Heart left ventricle (tissue), 16 donors: Measurements from ENCODE around the gene MEN1. TPM values are rescaled to one million over a fixed set of nuclear protein-coding genes. Genes with fewer than 3 reads are reported as not detected.

ENCODE experiments used
- ATAC-seq, 4 donors: fragments of 200-7000 bp; cut with Tn5 transposase; one replicate each; pipeline ENCODE4 v1.9.1; 2020 to 2022; ENCODE audit warnings: moderate library complexity in 4 of 4, mild to moderate bottlenecking in 3 of 4, moderate number of reproducible peaks in 1 of 4
- DNase-seq, 5 donors: peaks; one replicate each; pipeline ENCODE4 v3.0.0-alpha.2; 2020
- H3K27ac ChIP-seq, 12 donors: fragments of 200-600 bp; sonication (generic) in 4 of 12; one replicate each; pipeline versions ENCODE4 v1.5.0 to v1.8.0; 2016 to 2022; ENCODE audit warnings: mild to moderate bottlenecking in 2 of 12
- H3K27me3 ChIP-seq, 9 donors: fragments of 200-600 bp; sonication (generic) in 2 of 9; one replicate each; pipeline versions ENCODE4 v1.5.1 to v1.8.0; 2016 to 2022; ENCODE audit warnings: mild to moderate bottlenecking in 3 of 9
- H3K36me3 ChIP-seq, 9 donors: fragments of 200-600 bp; sonication (generic) in 2 of 9; one replicate each; pipeline versions ENCODE4 v1.5.0 to v1.8.0; 2018 to 2022; ENCODE audit warnings: mild to moderate bottlenecking in 2 of 9
- H3K4me1 ChIP-seq, 12 donors: fragments of 200-600 bp; sonication (generic) in 4 of 12; one replicate each; pipeline versions ENCODE4 v1.5.0 to v1.8.0; 2016 to 2022; ENCODE audit warnings: mild to moderate bottlenecking in 3 of 12
- H3K4me3 ChIP-seq, 12 donors: fragments of 200-600 bp; sonication (generic) in 4 of 12; one replicate each; pipeline versions ENCODE4 v1.5.0 to v1.8.0; 2017 to 2022; ENCODE audit warnings: mild to moderate bottlenecking in 9 of 12, moderate library complexity in 4 of 12
- H3K9me3 ChIP-seq, 12 donors: fragments of 200-600 bp; sonication (generic) in 4 of 12; one replicate each; pipeline versions ENCODE4 v1.5.0 to v1.8.0; 2016 to 2022; ENCODE audit warnings: mild to moderate bottlenecking in 1 of 12
- CTCF ChIP-seq, 12 donors: fragments of 200-600 bp; sonication (generic) in 4 of 12; IDR thresholded peaks; one replicate each; pipeline versions ENCODE4 v1.5.0 to v1.8.0; 2018 to 2022; ENCODE audit warnings: antibody characterized with exemption in 12 of 12, mild to moderate bottlenecking in 5 of 12
- POLR2A ChIP-seq, 2 donors: fragments of 450-650 bp; IDR thresholded peaks; one replicate each; pipeline ENCODE4 v1.6.1; 2017; ENCODE audit warnings: antibody characterized with exemption in 2 of 2, mild to moderate bottlenecking in 2 of 2, moderate library complexity in 2 of 2
- WGBS, 4 donors: extraction: QIAGEN DNeasy Blood & Tissue Kit in 2 of 4; methylation state at CpG; one replicate each; pipeline versions ENCODE4 v1.1.5 to v1.1.7; 2013 to 2018; 5-methylcytosine and 5-hydroxymethylcytosine counted together
- intact Hi-C, 10 donors: fragments of 100-400 bp; cut with DNase I; formaldehyde crosslinking; loops; one replicate each; pipeline versions ENCODE4 v1.11.1 to v1.14.2; 2022
- polyA plus RNA-seq, 2 donors: library from polyadenylated mRNA; stranded (reverse); fragments of 200-250 nt; gene quantifications; one replicate each; pipeline ENCODE4 v1.2.3, GENCODE V29; 2013
- total RNA-seq, 9 donors: library from RNA; depleted of rRNA in 2 of 9; stranded (reverse); fragments of >200 nt in 2 of 9; fragmentation: NEBNext Ultra II Directional in 3 of 9; extraction: Animal tissue kit (Norgen Biotek cat#: 25700) in 3 of 9; gene quantifications; one replicate each; pipeline versions ENCODE4 v1.1.0 to v1.2.4, GENCODE V29; 2016 to 2023
- donor health status: ischemic (EF 13 %, LVEDD 7.1; RV severe dilation, severe dysfunction).
- donor health status: healthy with polysubstance abuse.
- donor health status: DM: no; HTN: yes; CAD: no.
- donor health status: DM: no; HTN: no; CAD: no.
- donor health status: ischemic (EF 25% LVEDD 6.9; RV normal size, moderate dysfunction).
- donor health status: ischemic (EF 25% LVEDD 5.7; RV mildly dilated, moderate dysfunction).
- donor health status: healthy.
- donor health status: DM: yes; HTN: yes; CAD: no.
- donor health status: ischemic (EF 35%, LVEDD 5.7; RV mildly dilated, moderate dysfunction).
- donor health status: nonischemic (EF 11% LVEDD 7.7; RV severe dilation, severe dysfunction).
- donor health status: DM: yes; HTN: yes; CAD: no.
- donor health status: PGD.
- donor health status: ischemic (EF 29% LVEDD 5.4; RV normal size, mild dysfunction).
- donor health status: nonischemic (EF 23%, LVEDD 6.1; RV moderate dilation, normal function).

The MEN1 gene
- total and polyA plus RNA-seq, 11 donors, result 6.6 to 15.2 (median 9.0) TPM

GRCh38 chr11:64854534-64855502 lies 44.5 kb upstream of the MEN1 start:
- Histone ChIP-seq H3K27ac (peak overlapping the region; percentile 5 to 93 (median 88)), H3K4me3 (peak overlapping the region in 9 of 12 donors; percentile 1 to 43 (median 24)), H3K9me3 (no peaks in the 10 kb centered on the region), H3K36me3 (peaks cover 0 to 71% (median 37%) of the 10 kb centered on the region in 9 donors), H3K4me1 (peaks cover 46 to 100% (median 93%) of the 10 kb centered on the region in 12 donors), H3K27me3 (no peaks in the 10 kb centered on the region)
- TF ChIP-seq POLR2A (IDR thresholded peaks at IDR 0.05) (peak in 1 of 2 donors; percentile 15), CTCF (IDR thresholded peaks at IDR 0.05) (no peak)
- peak; percentile 79 to 94 (median 86) for DNase-seq
- intact Hi-C loops, result loop anchor here in 1 of 10 donors (10.0 kb wide), 1 partner anchor 260 kb away; the partner anchor contains the start of genes TM7SF2 and ZNHIT2
- ATAC-seq, result peak; percentile 49 to 85 (median 83)
- 58 to 70% (median 64%) methylated on average over 41 to 45 of the region's 45 CpGs for WGBS, 4 donors

- WGBS, 4 donors, result 84 to 93% (median 90%) methylated on average over 21 to 25 of the region's 25 CpGs
- peaks cover 0 to 64% (median 31%) of the 10 kb centered on the region in 9 donors for H3K36me3 ChIP-seq
- no peak for ATAC-seq
- TF ChIP-seq CTCF (IDR thresholded peaks at IDR 0.05) (no peak), POLR2A (IDR thresholded peaks at IDR 0.05) (no peak)
- peaks cover 41 to 100% (median 94%) of the 10 kb centered on the region in 12 donors for H3K4me1 ChIP-seq
- H3K27ac ChIP-seq, result peak overlapping the region; percentile 5 to 93 (median 88)
- intact Hi-C loops, result loop anchor here in 1 of 10 donors (10.0 kb wide), 1 partner anchor 261 kb away; the partner anchor contains the start of genes TM7SF2 and ZNHIT2
- no peak for DNase-seq
- H3K27me3 ChIP-seq, result no peaks in the 10 kb centered on the region
- H3K9me3 ChIP-seq, result no peaks in the 10 kb centered on the region
- peak overlapping the region in 10 of 12 donors; percentile 1 to 43 (median 20) for H3K4me3 ChIP-seq
Measured at GRCh38 chr11:64854157-64854533, 43.8 kb upstream of the MEN1 start.

GRCh38 chr11:64853709-64854108 lies 43.4 kb upstream of the MEN1 start:
- peak overlapping the region in 11 of 12 donors; percentile 82 to 93 (median 89) for H3K27ac ChIP-seq
- peaks cover 0 to 61% (median 28%) of the 10 kb centered on the region in 9 donors for H3K36me3 ChIP-seq
- ATAC-seq, result no peak
- no peak for TF ChIP-seq CTCF (IDR thresholded peaks at IDR 0.05)
- TF ChIP-seq POLR2A (IDR thresholded peaks at IDR 0.05), result no peak
- H3K4me3 ChIP-seq, result peak overlapping the region in 10 of 12 donors; percentile 1 to 43 (median 20)
- no peak for DNase-seq
- peaks cover 37 to 100% (median 94%) of the 10 kb centered on the region in 12 donors for H3K4me1 ChIP-seq
- intact Hi-C loops, result loop anchor here in 1 of 10 donors (10.0 kb wide), 1 partner anchor 261 kb away; the partner anchor contains the start of genes TM7SF2 and ZNHIT2
- WGBS, 4 donors, result 59 to 67% (median 63%) methylated on average over 26 to 27 of the region's 27 CpGs
- no peaks in the 10 kb centered on the region for H3K9me3 ChIP-seq
- H3K27me3 ChIP-seq, result no peaks in the 10 kb centered on the region
